ENCODE results near the gene MAML2. TPM values are rescaled to one million over a fixed set of nuclear protein-coding genes. Genes with fewer than 3 reads are reported as not detected.

Gene MAML2
- total and polyA plus RNA-seq, 2 of the 8 experiments (the other 6 are each of a cell fraction or from before 2014, with no cell fraction given) = 3.8 to 6.6 TPM

- TF ChIP-seq KDM1A (IDR thresholded peaks at IDR 0.05; ENCODE audit: borderline replicate concordance, low read length) (no peak), POLR2A (IDR thresholded peaks at IDR 0.05; ENCODE audit: control extremely low read depth in 1 of 2, low read depth in 2 of 2, low read length in 2 of 2) (no peak), SP2 (IDR thresholded peaks at IDR 0.05; ENCODE audit: low read length) (no peak), TAF1 (IDR thresholded peaks at IDR 0.05; ENCODE audit: low read depth, low read length) (no peak), CBX5 (IDR thresholded peaks at IDR 0.05; ENCODE audit: low read depth, low read length) (no peak)
- no peaks in the 10 kb centered on the region for H4K20me1 ChIP-seq (replicated peaks in 1 of 2; ENCODE audit: control insufficient read depth in 1 of 2, insufficient read depth in 2 of 2, low read length in 2 of 2)
- H2BK5ac ChIP-seq (ENCODE audit: low read depth, low read length) = no peak overlapping the region
- no peaks in the 10 kb centered on the region for H3K23me2 ChIP-seq (ENCODE audit: low read depth, low read length)
- H3K18ac ChIP-seq (ENCODE audit: extremely low read depth, low read length) = no peak overlapping the region
- H4K5ac ChIP-seq (ENCODE audit: insufficient read length, low read depth, low read length) = no peak overlapping the region
- ChIA-PET POLR2A (ENCODE audit: partially characterized antibody) (no interaction called here), CTCF (ENCODE audit: partially characterized antibody) (interaction anchor here (1.1 kb wide), 1 partner anchor 83 kb away, joined by 5 read pairs; the partner anchor contains the start of gene MAML2)
- H2BK20ac ChIP-seq (ENCODE audit: low read length) = no peak overlapping the region
- H3K79me1 ChIP-seq (ENCODE audit: low read depth, low read length) = no peaks in the 10 kb centered on the region
- no peak overlapping the region for H3K14ac ChIP-seq (ENCODE audit: insufficient read length)
- H3K4me2 ChIP-seq (ENCODE audit: insufficient read depth in 1 of 2, low read depth in 2 of 2, low read length in 2 of 2) = no peak overlapping the region
- no peaks in the 10 kb centered on the region for H3K79me2 ChIP-seq (ENCODE audit: control insufficient read depth in 1 of 2, insufficient read depth in 2 of 2, low read length in 2 of 2)
- no peak overlapping the region for H4K8ac ChIP-seq (ENCODE audit: extremely low read depth, insufficient read depth, low read length)
- no peak overlapping the region for H3K4ac ChIP-seq (replicated peaks; ENCODE audit: insufficient read length, low read depth, low read length)
- no peaks in the 10 kb centered on the region for H3K36me3 ChIP-seq (ENCODE audit: control insufficient read depth in 2 of 4, insufficient read depth in 4 of 4, low read length in 3 of 4)
- H3K9ac ChIP-seq (replicated peaks in 1 of 4; ENCODE audit: extremely low read depth in 1 of 4, low read depth in 3 of 4, low read length in 3 of 4) = no peak overlapping the region
- FAIRE-seq (no peak), DNase-seq (ENCODE audit: low read depth in 1 of 2, low spot score in 2 of 2) (no peak)
- peaks cover 0 to 2% (median 0%) of the 10 kb centered on the region in 4 experiments; a peak in 1 of 7 replicates for H3K4me1 ChIP-seq (replicated peaks in 1 of 4; ENCODE audit: control insufficient read depth in 3 of 4, insufficient read depth in 4 of 4, low read length in 3 of 4)
- no peak overlapping the region for H3K4me3 ChIP-seq (ENCODE audit: extremely low read depth in 1 of 4, insufficient read depth in 2 of 4, low read depth in 3 of 4, low read length in 4 of 4)
- H3K23ac ChIP-seq (ENCODE audit: insufficient read length) = no peak overlapping the region
- no peaks in the 10 kb centered on the region for H3K9me3 ChIP-seq (ENCODE audit: insufficient read depth in 2 of 2, low read depth in 1 of 2, low read length in 1 of 2)
- no peak overlapping the region for H3K27ac ChIP-seq (ENCODE audit: low read depth, low read length)
- no peak overlapping the region for H2BK120ac ChIP-seq (replicated peaks; ENCODE audit: low read depth, low read length)
- no peak overlapping the region for H2BK12ac ChIP-seq (ENCODE audit: low read depth, low read length)
- H4K91ac ChIP-seq (replicated peaks; ENCODE audit: insufficient read length, low read length) = no peak overlapping the region
- H2BK15ac ChIP-seq (ENCODE audit: low read length) = no peak overlapping the region
- WGBS, 2 experiments (ENCODE audit: extremely low coverage in 1 of 2, insufficient coverage in 1 of 2, insufficient read length in 1 of 2, insufficient replicate concordance in 2 of 2, low coverage in 1 of 2, low lambda C conversion rate in 2 of 2, missing lambda C conversion rate in 1 of 2) = 99% methylated on average over 3 of the region's 3 CpGs; no CpG with 5 or more reads in 1 of the 2 experiments
- H2AK5ac ChIP-seq (ENCODE audit: low read depth, low read length) = no peak overlapping the region
- H3K27me3 ChIP-seq (replicated peaks in 1 of 4; ENCODE audit: control insufficient read depth in 3 of 4, extremely low read depth in 1 of 4, insufficient read depth in 3 of 4, low read length in 3 of 4) = no peaks in the 10 kb centered on the region
- H3K56ac ChIP-seq (replicated peaks; ENCODE audit: insufficient read length, low read depth, low read length) = no peak overlapping the region
- no peak overlapping the region for H2AFZ ChIP-seq (ENCODE audit: low read length)
These were observed 82.9 kb downstream of the MAML2 start for GRCh38 chr11:96260067-96260511.
